DND-41 (cell line): ENCODE data around the gene JSRP1.

Source experiments
- ATAC-seq: fragments of 200-7000 bp; cut with Tn5 transposase; 3 replicates; pipeline ENCODE4 v1.9.1; 2021; ENCODE audit warnings: low read depth; ENCODE audit not compliant: insufficient read depth
- DNase-seq: peaks from one replicate; pipeline ENCODE4 v3.0.0-alpha.2; 2020
- H2AFZ ChIP-seq: 2 replicates; pipeline ENCODE4 v1.6.0; 2012; ENCODE audit warnings: low read depth, low read length
- H3K27ac ChIP-seq: 2 replicates; pipeline ENCODE4 v1.5.1; 2012; ENCODE audit warnings: low read length, inconsistent platforms
- H3K27me3 ChIP-seq: fragments of 200-600 bp; sonication (generic); 2 replicates; pipeline ENCODE4 v1.6.0; 2012; ENCODE audit warnings: low read length, mild to moderate bottlenecking, inconsistent platforms; ENCODE audit not compliant: insufficient read depth, poor library complexity
- H3K36me3 ChIP-seq: 2 replicates; pipeline ENCODE4 v1.5.1; 2012; ENCODE audit warnings: low read length, inconsistent platforms; ENCODE audit not compliant: insufficient read depth
- H3K4me1 ChIP-seq: 2 replicates; pipeline ENCODE4 v1.5.1; 2012; ENCODE audit warnings: mild to moderate bottlenecking, low read length; ENCODE audit not compliant: insufficient read depth
- H3K4me2 ChIP-seq: 2 replicates; pipeline ENCODE4 v1.6.0; 2012; ENCODE audit warnings: mild to moderate bottlenecking, moderate library complexity, low read length, inconsistent platforms; ENCODE audit not compliant: insufficient read depth
- H3K4me3 ChIP-seq, 2 experiments: fragments of 200-600 bp in 1 of 2; shearing (Covaris generic) in 1 of 2; 2 replicates each; pipeline ENCODE4 v1.5.1; 2012 to 2016; ENCODE audit warnings: inconsistent platforms in 2 of 2, low read length in 2 of 2, mild to moderate bottlenecking in 2 of 2, low read depth in 1 of 2, moderate library complexity in 1 of 2
- H3K79me2 ChIP-seq: 2 replicates; pipeline ENCODE4 v1.6.0; 2012; ENCODE audit warnings: low read length, inconsistent platforms; ENCODE audit not compliant: insufficient read depth
- H3K9ac ChIP-seq: 2 replicates; pipeline ENCODE4 v1.6.0; 2012; ENCODE audit warnings: low read depth, mild to moderate bottlenecking, inconsistent platforms, low read length, moderate library complexity
- H3K9me3 ChIP-seq: 2 replicates; pipeline ENCODE4 v1.5.1; 2012; ENCODE audit warnings: low read length, moderate library complexity, mild to moderate bottlenecking, inconsistent platforms; ENCODE audit not compliant: insufficient read depth, severe bottlenecking
- H4K20me1 ChIP-seq: 2 replicates; pipeline ENCODE4 v1.6.0; 2012; ENCODE audit warnings: low read length; ENCODE audit not compliant: insufficient read depth
- CTCF ChIP-seq: IDR thresholded peaks from 2 replicates; pipeline ENCODE4 v1.5.1; 2012; ENCODE audit warnings: borderline replicate concordance, low read length, moderate library complexity, mild to moderate bottlenecking; ENCODE audit not compliant: poor library complexity, severe bottlenecking; ENCODE audit errors: extremely low read depth
- EZH2 ChIP-seq: IDR thresholded peaks from 3 replicates; pipeline ENCODE4 v1.6.1; 2012; ENCODE audit warnings: borderline replicate concordance, low read depth, mild to moderate bottlenecking, moderate library complexity, low read length, inconsistent platforms; ENCODE audit not compliant: severe bottlenecking

JSRP1 gene

GRCh38 chr19:2291185-2291751 lies 35.1 kb upstream of the JSRP1 start:
- peaks cover 11% of the 10 kb centered on the region for H3K4me1 ChIP-seq
- ATAC-seq (no peak), DNase-seq (no peak)
- H3K9ac ChIP-seq: no peak overlapping the region
- H4K20me1 ChIP-seq: peaks cover 9% of the 10 kb centered on the region; the same call in 1 of the 2 replicates
- no peak overlapping the region for H3K4me2 ChIP-seq
- no peaks in the 10 kb centered on the region for H3K9me3 ChIP-seq
- no peak overlapping the region for H3K4me3 ChIP-seq
- no peak overlapping the region for H3K27ac ChIP-seq
- H2AFZ ChIP-seq: no peak overlapping the region
- TF ChIP-seq EZH2: no peak
- no peaks in the 10 kb centered on the region for H3K79me2 ChIP-seq
- H3K27me3 ChIP-seq: no peaks in the 10 kb centered on the region
- no peaks in the 10 kb centered on the region for H3K36me3 ChIP-seq

- no peak for DNase-seq
- no peaks in the 10 kb centered on the region for H3K9me3 ChIP-seq
- no peak for ATAC-seq
- H3K36me3 ChIP-seq: no peaks in the 10 kb centered on the region
- TF ChIP-seq CTCF: no peak
- no peaks in the 10 kb centered on the region for H3K27me3 ChIP-seq
- H3K4me2 ChIP-seq: 0 out of 2 replicates have a peak overlapping the region, but pooled peaks have one; percentile 51
- H3K4me1 ChIP-seq: peaks cover 11% of the 10 kb centered on the region
- H3K4me3 ChIP-seq: no peak overlapping the region
- no peak overlapping the region for H3K9ac ChIP-seq
- H3K79me2 ChIP-seq: no peaks in the 10 kb centered on the region
- H4K20me1 ChIP-seq: peaks cover 9% of the 10 kb centered on the region; the same call in 1 of the 2 replicates
- no peak overlapping the region for H2AFZ ChIP-seq
- H3K27ac ChIP-seq: no peak overlapping the region
Measured at GRCh38 chr19:2290441-2291184, 34.4 kb upstream of the JSRP1 start.

GRCh38 chr19:2289714-2290435 lies 33.7 kb upstream of the JSRP1 start:
- H3K4me1 ChIP-seq: peaks cover 11% of the 10 kb centered on the region
- ATAC-seq (peak; percentile 23; the same call in 2 of the 3 replicates), DNase-seq (peak; percentile 18)
- TF ChIP-seq EZH2 (no peak), CTCF (no peak)
- H3K9ac ChIP-seq: peak overlapping the region; percentile 42; the same call in 1 of the 2 replicates
- H3K27ac ChIP-seq: no peak overlapping the region
- H3K79me2 ChIP-seq: no peaks in the 10 kb centered on the region
- no peaks in the 10 kb centered on the region for H3K27me3 ChIP-seq
- no peaks in the 10 kb centered on the region for H3K36me3 ChIP-seq
- H3K9me3 ChIP-seq: no peaks in the 10 kb centered on the region
- H2AFZ ChIP-seq: peak overlapping the region; percentile 45; the same call in 1 of the 2 replicates
- H3K4me2 ChIP-seq: peak overlapping the region; percentile 51
- peak overlapping the region in 1 of 2 experiments; percentile 32; a peak in 1 of 4 replicates for H3K4me3 ChIP-seq
- H4K20me1 ChIP-seq: peaks cover 9% of the 10 kb centered on the region; the same call in 1 of the 2 replicates
